PC-9 (cell line): ENCODE data around the gene FBXL15. TPM values are rescaled to one million over a fixed set of nuclear protein-coding genes. Genes with fewer than 3 reads are reported as not detected.

Experiments used
- BruUV-seq: library from RNA; stranded (reverse); fragments of 400-500 nt; replicated peaks from 2 replicates; lab custom pipeline; 2021; lab: Mats Ljungman, UMichigan
- CTCF ChIA-PET: fragments of 300-600 bp; sonication (Branson Sonifier 250); formaldehyde crosslinking; loops from one replicate; lab custom pipeline; 2022; ENCODE audit warnings: antibody characterized with exemption; lab: Charles Lee
- POLR2A ChIA-PET: fragments of 300-600 bp; sonication (Branson Sonifier 250); formaldehyde crosslinking; loops from one replicate; lab custom pipeline; 2022; ENCODE audit warnings: antibody characterized with exemption; ENCODE audit not compliant: unreplicated experiment; lab: Charles Lee
- DNase-seq, 2 experiments: peaks; one replicate each; pipeline versions ENCODE4 v3.0.0 to v3.0.0-alpha.2; 2015 to 2022; ENCODE audit warnings: mixed read lengths in 1 of 2
- H2AFZ ChIP-seq: fragments of 200-600 bp; sonication (generic); 2 replicates; pipeline ENCODE4 v1.8.1; 2017; ENCODE audit warnings: antibody characterized with exemption
- H3F3A ChIP-seq: fragments of 200-600 bp; sonication (generic); 2 replicates; pipeline ENCODE4 v1.8.1; 2017; ENCODE audit warnings: antibody characterized with exemption, mild to moderate bottlenecking, low read depth; ENCODE audit not compliant: insufficient read depth
- H3K27ac ChIP-seq: fragments of 200-600 bp; sonication (generic); 2 replicates; pipeline ENCODE4 v1.6.1; 2016; ENCODE audit warnings: mixed run types
- H3K27me3 ChIP-seq: fragments of 200-600 bp; sonication (generic); 2 replicates; pipeline ENCODE4 v1.6.1; 2016; ENCODE audit warnings: low read depth, mixed run types; ENCODE audit not compliant: insufficient read depth
- H3K36me3 ChIP-seq: fragments of 200-600 bp; sonication (generic); 2 replicates; pipeline ENCODE4 v1.6.1; 2016; ENCODE audit warnings: low read depth, mixed run types
- H3K4me1 ChIP-seq: fragments of 200-600 bp; sonication (generic); replicated peaks from 2 replicates; pipeline ENCODE4 v1.6.1; 2016; ENCODE audit warnings: mixed run types; ENCODE audit not compliant: insufficient read depth
- H3K4me2 ChIP-seq: fragments of 200-600 bp; sonication (generic); 2 replicates; pipeline ENCODE4 v1.6.1; 2017; ENCODE audit warnings: mixed run types
- H3K4me3 ChIP-seq: fragments of 200-600 bp; sonication (generic); 2 replicates; pipeline ENCODE4 v1.6.1; 2016; ENCODE audit warnings: mixed run types
- H3K79me2 ChIP-seq: fragments of 200-600 bp; sonication (generic); 2 replicates; pipeline ENCODE4 v1.6.1; 2017; ENCODE audit warnings: low read depth, mixed run types
- H3K9me2 ChIP-seq: fragments of 200-600 bp; sonication (generic); 2 replicates; pipeline ENCODE4 v1.8.1; 2017; ENCODE audit warnings: mild to moderate bottlenecking; ENCODE audit not compliant: insufficient read depth
- H3K9me3 ChIP-seq: fragments of 200-600 bp; sonication (generic); 2 replicates; pipeline ENCODE4 v1.8.1; 2016; ENCODE audit warnings: low read depth; ENCODE audit not compliant: insufficient read depth
- H4K20me1 ChIP-seq: fragments of 200-600 bp; sonication (generic); 2 replicates; pipeline ENCODE4 v1.8.1; 2017; ENCODE audit not compliant: insufficient read depth
- CTCF ChIP-seq: fragments of 200-600 bp; sonication (generic); conservative IDR thresholded peaks from 2 replicates; pipeline ENCODE4 v1.6.1; 2017; ENCODE audit warnings: mixed run types, antibody characterized with exemption, mild to moderate bottlenecking, moderate library complexity
- EZH2 ChIP-seq: fragments of 200-600 bp; sonication (generic); IDR thresholded peaks from 2 replicates; pipeline ENCODE4 v1.8.0; 2017; ENCODE audit warnings: antibody characterized with exemption, low read depth
- intact Hi-C: fragments of 100-400 bp; cut with micrococcal nuclease; formaldehyde crosslinking; loops from one replicate; pipeline ENCODE4 v1.10.0; 2022; ENCODE audit not compliant: unreplicated experiment
- total RNA-seq: library from RNA; stranded (reverse); gene quantifications from 2 replicates; pipeline ENCODE4 v1.2.3, GENCODE V29; 2021

FBXL15 gene
- total RNA-seq, 1 experiment from 2014 or later, result 6.2 TPM

- no peaks in the 10 kb centered on the region for H3F3A ChIP-seq
- no peak overlapping the region for H2AFZ ChIP-seq
- no peaks in the 10 kb centered on the region for H4K20me1 ChIP-seq
- H3K27ac ChIP-seq, result no peak overlapping the region
- no peaks in the 10 kb centered on the region for H3K79me2 ChIP-seq
- no peak overlapping the region for H3K4me2 ChIP-seq
- no peaks in the 10 kb centered on the region for H3K9me2 ChIP-seq
- H3K36me3 ChIP-seq, result no peaks in the 10 kb centered on the region
- ChIA-PET CTCF (no interaction called here), POLR2A (no interaction called here)
- DNase-seq, result no peak
- BruUV-seq, result no TSS peak
- TF ChIP-seq EZH2 (no peak), CTCF (no peak)
- no peaks in the 10 kb centered on the region for H3K9me3 ChIP-seq
- H3K4me3 ChIP-seq, result no peak overlapping the region
- H3K4me1 ChIP-seq, result no peaks in the 10 kb centered on the region
- intact Hi-C loops, result no loop called here
- peaks cover 31% of the 10 kb centered on the region for H3K27me3 ChIP-seq
Measured at GRCh38 chr10:102408131-102408727, 12.4 kb upstream of the FBXL15 start.

- Histone ChIP-seq H3K79me2 (no peaks in the 10 kb centered on the region), H3K4me1 (no peaks in the 10 kb centered on the region), H3F3A (no peaks in the 10 kb centered on the region), H3K4me3 (no peak overlapping the region), H3K27ac (no peak overlapping the region), H3K9me2 (no peaks in the 10 kb centered on the region), H4K20me1 (no peaks in the 10 kb centered on the region), H2AFZ (no peak overlapping the region), H3K36me3 (no peaks in the 10 kb centered on the region), H3K9me3 (no peaks in the 10 kb centered on the region), H3K27me3 (peaks cover 37% of the 10 kb centered on the region), H3K4me2 (no peak overlapping the region)
- no TSS peak for BruUV-seq
- DNase-seq, result no peak
- no peak for TF ChIP-seq CTCF
- TF ChIP-seq EZH2, result no peak
- intact Hi-C loops, result no loop called here
- POLR2A ChIA-PET, result no interaction called here
- CTCF ChIA-PET, result no interaction called here
Measured at GRCh38 chr10:102408728-102409603, 11.7 kb upstream of the FBXL15 start.

GRCh38 chr10:102409604-102410428 lies 10.8 kb upstream of the FBXL15 start:
- H3K27ac ChIP-seq, result no peak overlapping the region
- no peak overlapping the region for H3K4me2 ChIP-seq
- H3K9me3 ChIP-seq, result no peaks in the 10 kb centered on the region
- H4K20me1 ChIP-seq, result no peaks in the 10 kb centered on the region
- H3K27me3 ChIP-seq, result peaks cover 40% of the 10 kb centered on the region
- ChIA-PET CTCF (no interaction called here), POLR2A (no interaction called here)
- no peaks in the 10 kb centered on the region for H3K4me1 ChIP-seq
- BruUV-seq, result no TSS peak
- intact Hi-C loops, result no loop called here
- no peaks in the 10 kb centered on the region for H3K79me2 ChIP-seq
- H3K9me2 ChIP-seq, result no peaks in the 10 kb centered on the region
- TF ChIP-seq EZH2 (no peak), CTCF (no peak)
- H3K36me3 ChIP-seq, result no peaks in the 10 kb centered on the region
- H2AFZ ChIP-seq, result no peak overlapping the region
- H3K4me3 ChIP-seq, result no peak overlapping the region
- no peak for DNase-seq
- H3F3A ChIP-seq, result no peaks in the 10 kb centered on the region
